ENCODE measurements around the gene CASR. TPM values are rescaled to one million over a fixed set of nuclear protein-coding genes. Genes with fewer than 3 reads are reported as not detected.

Gene CASR
- total RNA-seq, 1 experiment from 2014 or later, result not detected

DNA sequence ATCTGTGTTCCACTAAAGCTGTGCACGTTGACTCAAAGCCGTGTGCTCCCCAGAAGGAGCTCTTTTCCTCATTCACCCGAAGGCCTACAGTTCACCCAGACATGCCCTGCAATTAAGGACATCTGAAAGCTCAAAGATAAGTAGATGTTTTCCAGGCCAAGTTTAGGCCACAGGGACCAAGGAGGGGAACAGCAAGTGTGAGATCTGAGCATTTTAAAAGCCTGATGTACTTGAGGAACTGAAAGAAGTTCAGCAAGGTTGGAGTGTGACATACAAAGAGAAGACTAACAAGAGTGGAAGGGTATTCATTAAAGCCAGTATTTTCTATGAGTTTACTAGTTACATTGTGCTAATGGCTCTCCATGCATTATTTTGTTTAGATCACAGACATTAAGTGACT lies 68.0 kb downstream of the CASR start:
- CTCF ChIA-PET, result no interaction called here
- no peaks in the 10 kb centered on the region for H3K9me2 ChIP-seq (replicated peaks; ENCODE audit: low read length)
- DNase-seq, result no peak
- H3F3A ChIP-seq (ENCODE audit: low read length, unreplicated experiment), result no peaks in the 10 kb centered on the region
- H4K20me1 ChIP-seq (ENCODE audit: low read length), result no peaks in the 10 kb centered on the region
- H3K4me3 ChIP-seq (ENCODE audit: low read length), result no peak overlapping the region
- intact Hi-C loops (cut with micrococcal nuclease), result no loop called here
- no TSS peak for BruUV-seq (replicated peaks)
- no peaks in the 10 kb centered on the region for H3K9me3 ChIP-seq (ENCODE audit: low read length)
- no peaks in the 10 kb centered on the region for H3K4me1 ChIP-seq (ENCODE audit: insufficient read depth, low read length)
- H3K9ac ChIP-seq (ENCODE audit: low read length), result no peak overlapping the region
- no peak overlapping the region for H3K27ac ChIP-seq (ENCODE audit: low read length)
- ATAC-seq, result no peak
- no peaks in the 10 kb centered on the region for H3K79me2 ChIP-seq (ENCODE audit: low read length)
- POLR2A ChIA-PET (ENCODE audit: unreplicated experiment), result no interaction called here
- TF ChIP-seq EZH2 (IDR thresholded peaks at IDR 0.05; ENCODE audit: low read length, unreplicated experiment), result no peak
- TF ChIP-seq CTCF (conservative IDR thresholded peaks at IDR 0.05; ENCODE audit: low read depth, low read length), result no peak
- TF ChIP-seq EZH2phosphoT487 (IDR thresholded peaks at IDR 0.05; ENCODE audit: borderline replicate concordance, low read length), result no peak
- no peak overlapping the region for H3K4me2 ChIP-seq (ENCODE audit: low read length)
- no peak overlapping the region for H2AFZ ChIP-seq (ENCODE audit: low read length)
- H3K27me3 ChIP-seq (ENCODE audit: low read length), result peaks cover 55% of the 10 kb centered on the region
- H3K36me3 ChIP-seq (ENCODE audit: low read depth, low read length), result no peaks in the 10 kb centered on the region

DNA sequence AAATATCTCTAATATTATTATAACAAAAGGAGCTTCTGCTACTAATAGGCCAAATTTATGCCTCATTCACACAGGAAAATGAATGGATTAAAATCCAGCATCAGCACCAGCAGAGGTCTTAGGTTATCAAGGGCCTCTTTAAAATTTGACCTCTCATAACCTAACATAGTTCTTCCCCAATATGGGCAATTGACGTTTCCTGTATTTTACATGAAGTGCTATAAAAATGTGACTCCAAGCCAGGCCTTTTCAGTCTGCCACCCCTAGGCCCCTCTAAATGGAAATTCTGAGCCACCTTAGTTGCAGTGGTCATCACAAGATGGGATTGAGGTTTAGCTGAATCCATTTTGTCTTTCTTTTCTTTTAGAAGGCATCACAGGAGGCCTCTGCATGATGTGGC lies 70.1 kb downstream of the CASR start:
- intact Hi-C loops (cut with micrococcal nuclease), result no loop called here
- no peak overlapping the region for H3K27ac ChIP-seq (ENCODE audit: low read length)

More for the DNA sequence above, 70.1 kb downstream of the CASR start:
- Histone ChIP-seq H3K36me3 (ENCODE audit: low read depth, low read length) (no peaks in the 10 kb centered on the region), H3K9me2 (replicated peaks; ENCODE audit: low read length) (no peaks in the 10 kb centered on the region), H4K20me1 (ENCODE audit: low read length) (no peaks in the 10 kb centered on the region), H3K9me3 (ENCODE audit: low read length) (no peaks in the 10 kb centered on the region), H3K27me3 (ENCODE audit: low read length) (peaks cover 44% of the 10 kb centered on the region), H3K79me2 (ENCODE audit: low read length) (no peaks in the 10 kb centered on the region), H3K9ac (ENCODE audit: low read length) (no peak overlapping the region), H3K4me2 (ENCODE audit: low read length) (no peak overlapping the region), H3F3A (ENCODE audit: low read length, unreplicated experiment) (no peaks in the 10 kb centered on the region), H2AFZ (ENCODE audit: low read length) (no peak overlapping the region), H3K4me1 (ENCODE audit: insufficient read depth, low read length) (no peaks in the 10 kb centered on the region), H3K4me3 (ENCODE audit: low read length) (no peak overlapping the region)
- POLR2A ChIA-PET (ENCODE audit: unreplicated experiment), result interaction anchor here (0.6 kb wide), 1 partner anchor 1476 kb away, joined by 3 read pairs; no protein-coding TSS in a partner anchor
- CTCF ChIA-PET, result no interaction called here
- DNase-seq, result no peak
- no peak for TF ChIP-seq CTCF (conservative IDR thresholded peaks at IDR 0.05; ENCODE audit: low read depth, low read length)
- ATAC-seq, result no peak
- BruUV-seq (replicated peaks), result no TSS peak

Data from PC-3 (cell line).